HG03342 (cell line): ENCODE measurements around the gene ATP2C1.
A peak's percentile ranks its signal among the peaks of the same experiment; 100 is the strongest.

Experiments used
- ATAC-seq: cut with Tn5 transposase; IDR thresholded peaks from one replicate; pipeline ENCODE4 v1.9.1; 2021; ENCODE audit warnings: mild to moderate bottlenecking, moderate library complexity; ENCODE audit not compliant: unreplicated experiment

Gene ATP2C1

GRCh38 chr3:130975251-130975650, 81.4 kb downstream of the ATP2C1 start:
- no peak for ATAC-seq

- no peak for ATAC-seq
These were observed 82.8 kb downstream of the ATP2C1 start for GRCh38 chr3:130976706-130977105.

GRCh38 chr3:130979117-130979516, 85.2 kb downstream of the ATP2C1 start:
- ATAC-seq, result no peak

GRCh38 chr3:130981469-130981868, 87.6 kb downstream of the ATP2C1 start:
- ATAC-seq, result no peak

GRCh38 chr3:130990282-130990681, 96.4 kb downstream of the ATP2C1 start:
- ATAC-seq, result no peak

GRCh38 chr3:130991126-130991525, 97.2 kb downstream of the ATP2C1 start:
- no peak for ATAC-seq

- ATAC-seq, result no peak
These were observed 98.5 kb downstream of the ATP2C1 start for GRCh38 chr3:130992344-130992743.

- no peak for ATAC-seq
These were observed 103.4 kb downstream of the ATP2C1 start for GRCh38 chr3:130997289-130997688.

- no peak for ATAC-seq
These were observed 107.2 kb downstream of the ATP2C1 start for GRCh38 chr3:131001071-131001470.

- no peak for ATAC-seq
These were observed 110.7 kb downstream of the ATP2C1 start for GRCh38 chr3:131004603-131005002.

GRCh38 chr3:131007256-131007655, 113.4 kb downstream of the ATP2C1 start:
- ATAC-seq, result no peak

- ATAC-seq, result no peak
These were observed 113.9 kb downstream of the ATP2C1 start for GRCh38 chr3:131007782-131008181.

- ATAC-seq, result no peak
These were observed 114.4 kb downstream of the ATP2C1 start for GRCh38 chr3:131008326-131008725.

- no peak for ATAC-seq
These were observed 115.8 kb downstream of the ATP2C1 start for GRCh38 chr3:131009698-131010097.

GRCh38 chr3:131018970-131019369, 125.1 kb downstream of the ATP2C1 start:
- ATAC-seq, result no peak

- ATAC-seq, result no peak
These were observed 126.3 kb downstream of the ATP2C1 start for GRCh38 chr3:131020122-131020693.

- no peak for ATAC-seq
These were observed 131.7 kb downstream of the ATP2C1 start for GRCh38 chr3:131025539-131025938.

- ATAC-seq, result peak; percentile 98
These were observed 132.7 kb downstream of the ATP2C1 start, which contains the start of the genes ASTE1 and NEK11 for GRCh38 chr3:131026321-131027151. Gene ASTE1 (minus strand): TSS chr3:131026825. CDS start chr3:131025306, 1,519 bp downstream. Gene NEK11 (plus strand): TSS chr3:131026877. CDS start chr3:131029709, 2,832 bp downstream.

- ATAC-seq, result no peak
These were observed 135.0 kb downstream of the ATP2C1 start for GRCh38 chr3:131028844-131029243.

GRCh38 chr3:131031660-131032059, 137.8 kb downstream of the ATP2C1 start:
- ATAC-seq, result no peak

GRCh38 chr3:131033480-131034080, 139.7 kb downstream of the ATP2C1 start:
- ATAC-seq, result peak; percentile 71
